Vagina (tissue), 2 donors: ENCODE results near the gene AHI1. TPM values are rescaled to one million over a fixed set of nuclear protein-coding genes. Genes with fewer than 3 reads are reported as not detected.

Experiments used
- DNase-seq, 2 donors: peaks; one replicate each; pipeline ENCODE4 v3.0.0-alpha.2; 2017; ENCODE audit errors: extremely low spot score in 2 of 2
- H3K27ac ChIP-seq: fragments of 200-600 bp; sonication (generic); one replicate; pipeline ENCODE4 v1.5.1; 2019
- H3K27me3 ChIP-seq: fragments of 200-600 bp; sonication (generic); one replicate; pipeline ENCODE4 v1.5.1; 2019
- H3K36me3 ChIP-seq, 2 donors: fragments of 200-600 bp; sonication (generic); one replicate each; pipeline ENCODE4 v1.5.1; 2017 to 2019
- H3K4me1 ChIP-seq: fragments of 200-600 bp; sonication (generic); one replicate; pipeline ENCODE4 v1.5.1; 2019
- H3K4me3 ChIP-seq, 2 donors: fragments of 200-600 bp; sonication (generic); 1 replicate in 1 of 2; 2 replicates in 1 of 2; pipeline ENCODE4 v1.5.1; 2016 to 2019
- H3K9me3 ChIP-seq: fragments of 200-600 bp; sonication (generic); one replicate; pipeline ENCODE4 v1.5.1; 2019
- POLR2A ChIP-seq, 2 donors: fragments of 450-650 bp; IDR thresholded peaks; one replicate each; pipeline ENCODE4 v1.6.1; 2017; ENCODE audit warnings: antibody characterized with exemption in 2 of 2, mild to moderate bottlenecking in 2 of 2, moderate library complexity in 2 of 2
- POLR2AphosphoS5 ChIP-seq, 2 donors: sonication (generic); formaldehyde crosslinking; IDR thresholded peaks; one replicate each; pipeline ENCODE4 v1.9.0; 2017; ENCODE audit warnings: antibody characterized with exemption in 2 of 2, mild to moderate bottlenecking in 2 of 2, low read depth in 1 of 2; ENCODE audit not compliant: insufficient read depth in 1 of 2
- intact Hi-C: fragments of 100-400 bp; cut with DNase I; formaldehyde crosslinking; loops from one replicate; pipeline ENCODE4 v1.15.1; 2023
- total RNA-seq: library from RNA; depleted of rRNA; stranded (reverse); fragments of >200 nt; gene quantifications from one replicate; pipeline ENCODE4 v1.2.3, GENCODE V29; 2016
- TF ChIP-seq, protein P1 (sequence below), 3 experiments: fragments of 450-650 bp in 2 of 3; fragments of 200-600 bp in 1 of 3; sonication (generic) in 1 of 3; IDR thresholded peaks; one replicate each; pipeline ENCODE4 v1.5.1; 2017 to 2019; ENCODE audit warnings: antibody characterized with exemption in 3 of 3, mild to moderate bottlenecking in 2 of 3, moderate library complexity in 2 of 3

The AHI1 gene
- total RNA-seq, 1 donor from 2014 or later = 28.7 TPM

DNA sequence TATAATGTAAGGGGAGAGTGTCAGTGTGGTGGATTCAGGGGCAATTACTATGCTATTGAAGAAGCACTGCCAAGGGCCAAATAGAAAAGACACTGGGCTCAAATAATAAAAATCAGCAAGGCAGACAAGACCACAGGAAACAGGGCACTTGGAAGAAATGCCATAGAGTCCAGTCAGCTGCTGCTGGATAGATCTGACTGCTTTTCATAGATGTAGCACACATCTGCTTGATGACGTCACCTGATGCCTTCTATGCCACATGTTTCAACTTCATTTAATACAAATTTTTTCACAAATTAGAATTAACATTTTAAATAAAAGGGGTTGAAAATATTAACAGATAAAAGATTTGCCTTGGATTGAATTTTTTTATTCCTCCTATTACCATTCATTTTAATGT is 23.9 kb upstream of the AHI1 start:
- TF ChIP-seq, protein P1, sequence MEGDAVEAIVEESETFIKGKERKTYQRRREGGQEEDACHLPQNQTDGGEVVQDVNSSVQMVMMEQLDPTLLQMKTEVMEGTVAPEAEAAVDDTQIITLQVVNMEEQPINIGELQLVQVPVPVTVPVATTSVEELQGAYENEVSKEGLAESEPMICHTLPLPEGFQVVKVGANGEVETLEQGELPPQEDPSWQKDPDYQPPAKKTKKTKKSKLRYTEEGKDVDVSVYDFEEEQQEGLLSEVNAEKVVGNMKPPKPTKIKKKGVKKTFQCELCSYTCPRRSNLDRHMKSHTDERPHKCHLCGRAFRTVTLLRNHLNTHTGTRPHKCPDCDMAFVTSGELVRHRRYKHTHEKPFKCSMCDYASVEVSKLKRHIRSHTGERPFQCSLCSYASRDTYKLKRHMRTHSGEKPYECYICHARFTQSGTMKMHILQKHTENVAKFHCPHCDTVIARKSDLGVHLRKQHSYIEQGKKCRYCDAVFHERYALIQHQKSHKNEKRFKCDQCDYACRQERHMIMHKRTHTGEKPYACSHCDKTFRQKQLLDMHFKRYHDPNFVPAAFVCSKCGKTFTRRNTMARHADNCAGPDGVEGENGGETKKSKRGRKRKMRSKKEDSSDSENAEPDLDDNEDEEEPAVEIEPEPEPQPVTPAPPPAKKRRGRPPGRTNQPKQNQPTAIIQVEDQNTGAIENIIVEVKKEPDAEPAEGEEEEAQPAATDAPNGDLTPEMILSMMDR (IDR thresholded peaks at IDR 0.05) = no peak
- TF ChIP-seq POLR2AphosphoS5 (IDR thresholded peaks at IDR 0.05; ENCODE audit: insufficient read depth in 1 of 2, low read depth in 1 of 2) (no peak), POLR2A (IDR thresholded peaks at IDR 0.05) (no peak)
- Histone ChIP-seq H3K9me3 (no peaks in the 10 kb centered on the region), H3K36me3 (no peaks in the 10 kb centered on the region), H3K4me3 (no peak overlapping the region), H3K4me1 (no peaks in the 10 kb centered on the region), H3K27ac (no peak overlapping the region), H3K27me3 (no peaks in the 10 kb centered on the region)
- intact Hi-C loops = no loop called here
- no peak for DNase-seq

DNA sequence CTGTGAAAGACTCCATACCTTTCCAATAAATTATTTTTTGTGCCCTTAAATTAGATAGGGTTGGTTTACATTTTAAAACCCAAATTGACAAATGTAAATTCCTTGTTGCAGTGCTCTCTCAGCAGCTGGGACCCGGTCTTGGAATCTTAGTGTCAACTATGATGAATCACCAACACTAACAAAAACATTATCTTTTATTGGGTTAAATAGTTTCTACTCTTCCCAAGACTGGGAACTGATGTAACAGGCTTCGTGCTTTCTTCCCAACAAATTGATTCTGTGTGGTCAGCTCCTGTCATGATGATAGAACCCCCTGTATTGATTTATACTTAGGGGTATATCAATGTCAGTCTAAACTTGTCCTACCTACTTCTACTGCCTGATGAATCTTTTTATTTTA is 23.2 kb upstream of the AHI1 start:
- TF ChIP-seq POLR2AphosphoS5 (IDR thresholded peaks at IDR 0.05; ENCODE audit: insufficient read depth in 1 of 2, low read depth in 1 of 2) (no peak), POLR2A (IDR thresholded peaks at IDR 0.05) (no peak)
- TF ChIP-seq, protein P1 (IDR thresholded peaks at IDR 0.05) = no peak
- Histone ChIP-seq H3K27me3 (no peaks in the 10 kb centered on the region), H3K4me3 (no peak overlapping the region), H3K4me1 (no peaks in the 10 kb centered on the region), H3K9me3 (no peaks in the 10 kb centered on the region), H3K36me3 (no peaks in the 10 kb centered on the region), H3K27ac (no peak overlapping the region)
- intact Hi-C loops = no loop called here
- no peak for DNase-seq

DNA sequence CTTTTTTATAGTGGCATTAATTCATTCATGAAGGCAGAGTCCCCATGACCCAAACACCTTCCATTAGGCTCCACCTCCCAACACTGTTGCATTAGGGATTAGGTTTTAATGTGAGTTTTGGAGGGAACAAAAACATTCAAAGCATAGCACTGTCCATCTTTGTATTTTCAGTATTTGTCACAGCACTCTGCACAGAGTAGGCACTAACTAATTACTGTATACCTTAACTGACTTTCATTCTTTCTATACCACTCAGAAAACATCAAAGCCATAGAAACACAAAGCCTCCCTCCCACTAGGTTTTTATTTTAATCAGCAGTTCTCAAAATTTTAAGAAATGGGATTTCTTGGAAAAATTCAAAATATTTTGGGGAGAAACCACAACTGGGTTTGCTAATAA is 21.8 kb upstream of the AHI1 start:
- intact Hi-C loops = no loop called here
- Histone ChIP-seq H3K4me3 (no peak overlapping the region), H3K9me3 (no peaks in the 10 kb centered on the region), H3K36me3 (no peaks in the 10 kb centered on the region), H3K4me1 (no peaks in the 10 kb centered on the region), H3K27me3 (no peaks in the 10 kb centered on the region), H3K27ac (no peak overlapping the region)
- no peak for TF ChIP-seq POLR2A (IDR thresholded peaks at IDR 0.05)
- TF ChIP-seq, protein P1 (IDR thresholded peaks at IDR 0.05) = no peak
- no peak for TF ChIP-seq POLR2AphosphoS5 (IDR thresholded peaks at IDR 0.05; ENCODE audit: insufficient read depth in 1 of 2, low read depth in 1 of 2)
- DNase-seq = no peak

DNA sequence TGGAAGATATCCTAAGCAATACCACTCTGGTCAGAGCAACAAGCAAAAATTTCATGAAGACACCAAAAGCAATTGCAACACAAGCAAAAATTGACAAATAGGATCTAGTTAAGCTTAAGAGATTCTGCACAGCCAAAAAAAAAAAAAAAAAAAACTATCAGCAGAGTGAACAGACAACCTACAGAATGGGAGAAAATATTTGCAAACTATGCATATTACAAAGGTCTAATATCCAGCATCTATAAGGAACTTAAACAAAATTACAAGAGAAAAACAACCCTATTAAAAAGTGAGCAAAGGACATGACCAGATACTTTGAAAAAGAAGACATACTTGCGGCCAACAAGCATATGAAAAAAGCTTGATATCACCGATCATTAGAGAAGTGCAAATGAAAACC is 20.0 kb upstream of the AHI1 start:
- Histone ChIP-seq H3K4me1 (no peaks in the 10 kb centered on the region), H3K4me3 (no peak overlapping the region), H3K27me3 (no peaks in the 10 kb centered on the region), H3K9me3 (no peaks in the 10 kb centered on the region), H3K36me3 (no peaks in the 10 kb centered on the region), H3K27ac (no peak overlapping the region)
- intact Hi-C loops = no loop called here
- TF ChIP-seq, protein P1 (IDR thresholded peaks at IDR 0.05) = no peak
- no peak for TF ChIP-seq POLR2A (IDR thresholded peaks at IDR 0.05)
- TF ChIP-seq POLR2AphosphoS5 (IDR thresholded peaks at IDR 0.05; ENCODE audit: insufficient read depth in 1 of 2, low read depth in 1 of 2) = no peak
- DNase-seq = no peak

DNA sequence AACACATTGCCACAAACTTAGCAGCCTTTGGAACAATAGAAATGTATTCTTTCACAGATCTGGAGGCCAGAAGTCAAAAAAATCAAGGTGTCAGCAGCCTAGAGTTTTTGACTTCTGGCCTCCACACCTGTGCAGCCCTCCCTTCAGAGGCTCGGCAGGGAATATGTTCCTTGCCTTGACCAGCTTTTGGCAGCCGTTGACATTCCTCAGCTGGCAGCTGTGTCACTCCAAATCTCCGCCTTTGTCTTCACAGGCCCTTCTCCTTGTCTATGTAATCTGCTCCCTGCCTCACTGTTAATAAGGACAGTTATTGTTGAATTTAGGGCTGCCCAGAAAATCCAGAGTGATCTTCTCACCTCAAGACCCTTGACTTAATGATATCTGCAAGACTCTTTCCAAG is 17.2 kb upstream of the AHI1 start:
- intact Hi-C loops = no loop called here
- TF ChIP-seq, protein P1 (IDR thresholded peaks at IDR 0.05) = no peak
- TF ChIP-seq POLR2AphosphoS5 (IDR thresholded peaks at IDR 0.05; ENCODE audit: insufficient read depth in 1 of 2, low read depth in 1 of 2) (no peak), POLR2A (IDR thresholded peaks at IDR 0.05) (no peak)
- no peak for DNase-seq
- Histone ChIP-seq H3K9me3 (no peaks in the 10 kb centered on the region), H3K4me3 (no peak overlapping the region), H3K27ac (no peak overlapping the region), H3K36me3 (no peaks in the 10 kb centered on the region), H3K4me1 (no peaks in the 10 kb centered on the region), H3K27me3 (no peaks in the 10 kb centered on the region)
